Suprapubic skin (tissue), 3 donors: ENCODE data around the gene ZNF134.

ENCODE experiments used
- POLR2A ChIP-seq, 2 donors: fragments of 450-650 bp; IDR thresholded peaks; one replicate each; pipeline ENCODE4 v1.6.1; 2017; ENCODE audit warnings: antibody characterized with exemption in 2 of 2, mild to moderate bottlenecking in 2 of 2, moderate library complexity in 2 of 2
- TF ChIP-seq, protein P1 (sequence below), 2 donors: fragments of 200-600 bp in 1 of 2; fragments of 450-650 bp in 1 of 2; sonication (generic) in 1 of 2; IDR thresholded peaks; one replicate each; pipeline ENCODE4 v1.5.1; 2016 to 2019; ENCODE audit warnings: antibody characterized with exemption in 2 of 2, mild to moderate bottlenecking in 1 of 2, moderate library complexity in 1 of 2

DNA sequence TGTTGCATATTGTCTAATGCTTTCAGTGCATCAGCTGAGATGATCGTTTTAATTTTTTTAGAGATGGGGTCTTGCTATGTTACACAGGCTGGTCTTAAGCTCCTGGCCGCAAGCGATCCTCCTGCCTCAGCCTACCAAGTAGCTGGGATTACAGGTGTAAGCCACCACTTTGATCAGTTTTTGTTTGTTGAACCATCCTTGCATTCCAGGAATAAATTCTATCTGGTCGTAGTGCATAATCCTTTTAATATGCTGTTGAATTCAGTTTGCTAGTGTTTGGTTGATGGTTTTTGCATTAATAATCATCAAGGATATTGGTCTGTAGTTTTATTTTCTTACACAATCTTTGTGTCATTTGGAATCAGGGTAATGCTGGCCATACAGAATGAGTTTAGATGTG lies 23.3 kb downstream of the ZNF134 start:
- TF ChIP-seq, protein P1, sequence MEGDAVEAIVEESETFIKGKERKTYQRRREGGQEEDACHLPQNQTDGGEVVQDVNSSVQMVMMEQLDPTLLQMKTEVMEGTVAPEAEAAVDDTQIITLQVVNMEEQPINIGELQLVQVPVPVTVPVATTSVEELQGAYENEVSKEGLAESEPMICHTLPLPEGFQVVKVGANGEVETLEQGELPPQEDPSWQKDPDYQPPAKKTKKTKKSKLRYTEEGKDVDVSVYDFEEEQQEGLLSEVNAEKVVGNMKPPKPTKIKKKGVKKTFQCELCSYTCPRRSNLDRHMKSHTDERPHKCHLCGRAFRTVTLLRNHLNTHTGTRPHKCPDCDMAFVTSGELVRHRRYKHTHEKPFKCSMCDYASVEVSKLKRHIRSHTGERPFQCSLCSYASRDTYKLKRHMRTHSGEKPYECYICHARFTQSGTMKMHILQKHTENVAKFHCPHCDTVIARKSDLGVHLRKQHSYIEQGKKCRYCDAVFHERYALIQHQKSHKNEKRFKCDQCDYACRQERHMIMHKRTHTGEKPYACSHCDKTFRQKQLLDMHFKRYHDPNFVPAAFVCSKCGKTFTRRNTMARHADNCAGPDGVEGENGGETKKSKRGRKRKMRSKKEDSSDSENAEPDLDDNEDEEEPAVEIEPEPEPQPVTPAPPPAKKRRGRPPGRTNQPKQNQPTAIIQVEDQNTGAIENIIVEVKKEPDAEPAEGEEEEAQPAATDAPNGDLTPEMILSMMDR (IDR thresholded peaks at IDR 0.05), result no peak
- TF ChIP-seq POLR2A (IDR thresholded peaks at IDR 0.05), result no peak
